AG09319 (cell line): Measurements from ENCODE around the gene ACER3.

Experiments used
- DNase-seq: peaks from one replicate; pipeline ENCODE4 v3.0.0-alpha.2; 2010; ENCODE audit warnings: low read depth; ENCODE audit errors: extremely low read depth
- CTCF ChIP-seq: IDR thresholded peaks from 2 replicates; pipeline ENCODE4 v1.5.1; 2011; ENCODE audit warnings: low read depth, mild to moderate bottlenecking, inconsistent platforms, low read length, moderate library complexity

ACER3 gene

DNA sequence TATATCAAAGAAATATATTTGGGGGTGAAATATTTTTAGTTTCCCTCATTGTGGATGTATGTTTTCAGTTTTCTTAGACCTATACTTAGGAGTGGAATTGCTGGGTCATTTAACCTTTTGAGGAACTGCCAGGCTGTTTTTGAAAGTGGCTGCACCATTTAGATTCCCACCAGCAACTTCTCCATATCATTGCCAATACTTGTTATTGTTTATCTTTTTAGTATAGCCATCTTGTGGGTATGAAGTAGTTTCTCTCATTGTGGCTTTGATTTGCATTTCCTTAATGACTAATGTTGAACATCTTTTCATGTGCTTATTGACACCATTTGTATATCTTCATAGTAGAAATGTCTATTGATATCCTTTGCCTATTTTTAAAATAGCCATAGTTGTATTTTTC, 111.3 kb downstream of the ACER3 start:
- TF ChIP-seq CTCF: no peak
- no peak for DNase-seq

DNA sequence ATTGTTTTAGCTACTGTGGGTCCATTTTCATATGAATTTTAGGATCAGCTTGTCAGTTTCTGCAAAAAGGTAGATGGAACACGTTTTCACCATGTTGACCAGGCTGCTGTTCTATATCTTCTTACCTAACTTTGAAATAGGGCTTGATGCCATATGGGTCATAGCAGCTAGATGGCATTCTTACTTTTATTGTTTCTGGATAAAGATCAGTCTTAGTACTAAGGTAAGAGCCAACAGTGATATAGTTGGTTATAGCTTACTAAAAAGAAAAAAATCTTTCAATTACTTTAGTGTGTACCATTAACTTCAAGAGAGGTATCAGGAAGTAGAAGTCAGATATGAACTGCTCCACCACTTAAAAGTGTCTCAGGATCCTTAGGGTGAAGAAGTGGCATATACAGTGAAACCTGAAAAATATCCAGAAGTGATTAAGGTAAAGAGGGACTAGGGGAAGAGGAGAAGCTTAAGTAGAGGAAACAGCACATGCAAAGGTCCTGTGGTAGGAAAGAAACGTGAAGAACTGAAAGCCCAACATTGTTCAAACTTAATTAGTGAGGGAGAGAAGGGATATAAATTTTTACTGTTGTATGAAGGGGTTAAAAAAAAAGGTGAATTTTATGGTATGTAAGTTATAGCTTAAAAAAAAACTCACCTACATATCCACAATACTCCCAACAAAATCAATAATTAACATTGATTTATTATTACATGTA, 113.6 kb downstream of the ACER3 start:
- no peak for TF ChIP-seq CTCF

DNA sequence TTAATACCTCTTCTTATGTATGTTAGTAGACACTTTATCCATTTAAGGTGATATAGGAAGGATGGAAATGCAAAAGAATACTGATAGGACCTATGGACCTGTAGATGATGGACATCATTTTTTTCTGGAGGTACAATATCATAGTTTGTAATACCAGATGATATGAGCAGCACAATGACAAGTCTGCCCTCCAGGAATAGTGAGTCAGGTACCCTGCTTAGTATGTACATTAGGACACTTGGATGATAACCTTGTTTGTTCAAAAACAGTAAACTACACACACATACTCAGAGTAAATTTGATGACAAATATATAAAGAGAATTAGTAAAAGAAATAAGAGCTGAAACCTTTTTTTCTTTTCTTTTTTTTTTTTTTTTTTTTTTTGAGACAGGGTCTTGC, 114.8 kb downstream of the ACER3 start:
- no peak for TF ChIP-seq CTCF
- no peak for DNase-seq

More for the DNA sequence above, 113.6 kb downstream of the ACER3 start:
- DNase-seq: no peak

DNA sequence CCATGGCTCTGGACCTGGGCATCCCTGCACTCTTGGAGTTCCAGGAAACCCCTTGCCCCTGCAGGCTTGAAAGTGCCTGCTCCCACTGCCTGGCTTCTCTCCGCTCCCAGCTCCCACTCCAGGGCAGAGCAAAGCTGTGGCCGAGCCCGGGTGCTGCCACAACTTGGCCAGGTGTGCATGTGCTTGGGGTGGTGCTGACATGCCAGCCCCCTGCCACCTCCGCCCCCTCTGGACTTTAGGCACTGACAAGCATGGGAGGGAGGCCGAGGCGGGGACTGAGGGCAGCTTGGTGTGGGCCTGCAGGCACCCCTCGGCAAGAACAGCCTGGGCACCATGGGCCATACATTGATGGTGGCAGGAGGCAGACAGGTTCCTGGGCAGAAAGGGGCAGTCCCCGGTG, 117.1 kb downstream of the ACER3 start:
- TF ChIP-seq CTCF: no peak
- DNase-seq: no peak

- no peak for TF ChIP-seq CTCF
- no peak for DNase-seq
Observed at GRCh38 chr11:76978239-76978638, 117.5 kb downstream of the ACER3 start.

DNA sequence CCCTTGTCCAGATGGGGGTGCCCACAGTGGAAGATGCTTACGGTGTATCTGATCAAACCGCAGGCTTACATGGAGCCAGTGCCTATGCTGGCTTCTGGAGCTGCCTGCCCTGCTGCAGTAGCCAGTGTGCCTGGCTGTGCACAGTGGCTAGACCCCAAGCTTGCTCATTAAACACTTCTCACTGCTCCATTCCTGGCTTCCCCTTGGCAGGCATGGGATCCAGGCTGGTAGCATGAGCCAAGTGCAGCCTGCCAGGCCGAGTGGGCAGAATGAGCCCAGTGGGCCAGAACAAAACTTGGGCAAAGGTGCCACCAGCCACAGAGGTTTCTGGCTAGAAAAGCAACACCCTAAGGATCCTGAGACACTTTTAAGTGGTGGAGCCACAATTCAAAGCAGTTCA, 118.1 kb downstream of the ACER3 start:
- no peak for TF ChIP-seq CTCF
- DNase-seq: no peak

- DNase-seq: no peak
- TF ChIP-seq CTCF: no peak
Observed at GRCh38 chr11:76980196-76980595, 119.5 kb downstream of the ACER3 start.
